ENCODE data around the gene ATP2A3. TPM values are rescaled to one million over a fixed set of nuclear protein-coding genes. Genes with fewer than 3 reads are reported as not detected.

ATP2A3 gene
- total RNA-seq, 1 experiment from 2014 or later: 13.3 TPM

DNA sequence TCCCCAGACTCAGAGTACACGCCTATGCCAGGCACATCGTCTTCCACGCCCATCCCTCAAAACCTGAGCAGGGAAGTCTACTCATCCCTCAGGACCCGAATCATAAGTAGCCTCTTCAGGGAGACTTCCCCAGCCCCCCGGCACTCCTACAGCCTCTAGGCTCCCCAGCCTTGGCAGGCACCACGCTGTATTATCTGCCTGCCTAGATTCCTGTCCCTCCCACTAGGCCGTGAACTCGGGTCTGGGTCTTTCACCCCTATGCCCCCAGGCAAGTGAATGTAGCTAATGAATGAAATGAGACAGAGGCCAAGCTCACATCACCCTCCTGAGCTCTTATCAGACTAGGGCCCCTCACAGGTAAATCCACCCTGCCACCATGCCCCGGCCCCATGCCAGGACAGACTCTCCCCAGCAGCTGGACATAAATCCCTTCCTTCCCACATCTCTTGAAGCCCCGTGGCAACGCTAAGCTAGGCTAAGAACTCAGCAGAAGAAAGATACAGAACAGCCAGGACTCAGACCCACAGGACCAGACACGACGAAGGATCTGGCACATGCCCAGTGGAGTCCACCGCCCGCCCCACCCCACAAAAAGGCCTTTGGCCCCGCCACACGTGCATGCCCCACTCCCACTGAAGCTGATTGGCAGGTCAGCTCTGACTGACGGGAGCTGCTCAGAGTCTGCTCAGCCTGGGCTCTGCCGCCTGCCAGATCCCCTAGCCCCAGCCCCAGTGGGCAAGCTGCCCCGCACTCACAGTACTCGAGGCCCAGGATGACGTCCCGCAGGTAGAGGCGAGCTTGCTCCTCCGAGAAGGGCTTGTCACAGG lies 84.4 kb downstream of the ATP2A3 start:
- H3K27ac ChIP-seq (ENCODE audit: insufficient read length, low read depth, low read length): no peak overlapping the region

More for the DNA sequence above, 84.4 kb downstream of the ATP2A3 start:
- Histone ChIP-seq H2BK5ac (ENCODE audit: insufficient read length, low read length) (no peak overlapping the region), H3T11ph (ENCODE audit: low read length) (no peak overlapping the region), H2AK5ac (ENCODE audit: insufficient read length, low read length) (no peak overlapping the region), H3K56ac (ENCODE audit: insufficient read length, low read depth, low read length) (no peak overlapping the region), H3K14ac (ENCODE audit: insufficient read depth, low read length) (no peak overlapping the region), H3K23me2 (ENCODE audit: insufficient read length, low read depth, low read length, poor library complexity, severe bottlenecking) (no peaks in the 10 kb centered on the region), H4K8ac (replicated peaks; ENCODE audit: insufficient read length, low read depth, low read length) (no peak overlapping the region), H3K4me1 (ENCODE audit: insufficient read depth, low read length) (no peaks in the 10 kb centered on the region), H2BK120ac (ENCODE audit: low read depth, low read length, poor library complexity, severe bottlenecking) (no peak overlapping the region), H3K4me2 (ENCODE audit: insufficient read depth, insufficient read length, low read length) (no peak overlapping the region), H4K5ac (ENCODE audit: insufficient read length, low read depth, low read length) (no peak overlapping the region), H3K79me1 (ENCODE audit: insufficient read depth, low read depth, low read length, poor library complexity, severe bottlenecking) (no peaks in the 10 kb centered on the region), H2AFZ (ENCODE audit: low read length) (no peak overlapping the region), H3K9ac (ENCODE audit: extremely low read depth, insufficient read length, low read length) (no peak overlapping the region), H2BK20ac (ENCODE audit: low read depth, low read length, poor library complexity, severe bottlenecking) (no peak overlapping the region), H2BK12ac (ENCODE audit: insufficient read length, low read depth, low read length) (no peak overlapping the region), H4K20me1 (ENCODE audit: control insufficient read depth, insufficient read depth, insufficient read length) (no peaks in the 10 kb centered on the region), H3K4ac (ENCODE audit: low read depth, low read length) (no peak overlapping the region), H3K18ac (ENCODE audit: insufficient read length, low read depth, low read length) (no peak overlapping the region), H3K79me2 (ENCODE audit: insufficient read depth, low read length) (no peaks in the 10 kb centered on the region), H2BK15ac (ENCODE audit: low read depth, low read length) (no peak overlapping the region), H4K91ac (ENCODE audit: insufficient read length, low read depth, low read length) (no peak overlapping the region), H3K23ac (ENCODE audit: insufficient read length, low read depth, low read length) (no peak overlapping the region), H3K9me3 (ENCODE audit: control insufficient read depth, low read depth, low read length) (no peaks in the 10 kb centered on the region), H3K27me3 (ENCODE audit: insufficient read depth, low read length) (no peaks in the 10 kb centered on the region)
- TF ChIP-seq, protein P1, sequence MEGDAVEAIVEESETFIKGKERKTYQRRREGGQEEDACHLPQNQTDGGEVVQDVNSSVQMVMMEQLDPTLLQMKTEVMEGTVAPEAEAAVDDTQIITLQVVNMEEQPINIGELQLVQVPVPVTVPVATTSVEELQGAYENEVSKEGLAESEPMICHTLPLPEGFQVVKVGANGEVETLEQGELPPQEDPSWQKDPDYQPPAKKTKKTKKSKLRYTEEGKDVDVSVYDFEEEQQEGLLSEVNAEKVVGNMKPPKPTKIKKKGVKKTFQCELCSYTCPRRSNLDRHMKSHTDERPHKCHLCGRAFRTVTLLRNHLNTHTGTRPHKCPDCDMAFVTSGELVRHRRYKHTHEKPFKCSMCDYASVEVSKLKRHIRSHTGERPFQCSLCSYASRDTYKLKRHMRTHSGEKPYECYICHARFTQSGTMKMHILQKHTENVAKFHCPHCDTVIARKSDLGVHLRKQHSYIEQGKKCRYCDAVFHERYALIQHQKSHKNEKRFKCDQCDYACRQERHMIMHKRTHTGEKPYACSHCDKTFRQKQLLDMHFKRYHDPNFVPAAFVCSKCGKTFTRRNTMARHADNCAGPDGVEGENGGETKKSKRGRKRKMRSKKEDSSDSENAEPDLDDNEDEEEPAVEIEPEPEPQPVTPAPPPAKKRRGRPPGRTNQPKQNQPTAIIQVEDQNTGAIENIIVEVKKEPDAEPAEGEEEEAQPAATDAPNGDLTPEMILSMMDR (conservative IDR thresholded peaks at IDR 0.05): no peak
- Mint-ChIP-seq H3K27ac (peak overlapping the region; percentile 13 to 56 (median 36); a peak in 3 of 7 replicates), H3K27me3 (ENCODE audit: low read depth) (0 out of 2 replicates have a peak, but pooled peaks cover 2% of the 10 kb centered on the region), H3K4me3 (no peak overlapping the region), H3K4me1 (peaks cover 6 to 13% of the 10 kb centered on the region in 2 experiments; a peak in 3 of 4 replicates), H3K9me3 (no peaks in the 10 kb centered on the region), H3K36me3 (ENCODE audit: insufficient read depth in 1 of 3, low read depth in 3 of 3) (peaks cover 5 to 15% (median 13%) of the 10 kb centered on the region in 3 experiments)
- DNase-seq: peak; percentile 61
- no CpG with 5 or more reads among the region's 25 CpGs for WGBS (ENCODE audit: extremely low coverage, insufficient read length, low lambda C conversion rate)

All from H9 (cell line).